ENCODE measurements around the gene GPR32.

The GPR32 gene

DNA sequence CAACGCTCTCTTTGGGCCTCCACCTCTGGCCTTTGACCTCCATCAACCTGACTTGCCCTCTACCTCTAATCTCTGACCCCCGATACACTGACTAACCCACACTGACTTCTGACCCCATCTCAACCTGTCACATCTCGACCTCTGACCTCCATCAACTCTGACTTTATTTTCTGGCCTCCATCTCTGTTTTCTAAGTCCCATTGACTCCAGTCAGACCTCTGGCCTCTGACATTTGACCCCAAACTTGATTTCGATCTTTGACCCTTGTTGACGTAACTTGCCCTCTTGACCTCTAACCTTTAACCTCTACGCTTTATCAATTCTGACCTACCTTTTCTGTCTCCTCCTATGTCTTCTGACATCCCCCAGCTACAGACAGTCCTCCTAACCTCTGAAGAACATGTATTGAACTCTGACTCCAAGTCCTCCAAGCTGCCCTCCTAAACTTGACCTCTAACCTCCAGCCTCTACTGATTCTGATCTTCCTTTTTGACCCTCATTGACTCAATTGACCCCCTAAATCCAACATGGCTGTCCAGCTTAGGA lies 20.7 kb downstream of the GPR32 start:
- H3K4me3 ChIP-seq (replicated peaks; ENCODE audit: low read depth, low read length): no peak overlapping the region
- no peak for TF ChIP-seq CTCF (IDR thresholded peaks at IDR 0.05; ENCODE audit: low read length, missing control alignments)
- no peak for DNase-seq (ENCODE audit: low read depth)

DNA sequence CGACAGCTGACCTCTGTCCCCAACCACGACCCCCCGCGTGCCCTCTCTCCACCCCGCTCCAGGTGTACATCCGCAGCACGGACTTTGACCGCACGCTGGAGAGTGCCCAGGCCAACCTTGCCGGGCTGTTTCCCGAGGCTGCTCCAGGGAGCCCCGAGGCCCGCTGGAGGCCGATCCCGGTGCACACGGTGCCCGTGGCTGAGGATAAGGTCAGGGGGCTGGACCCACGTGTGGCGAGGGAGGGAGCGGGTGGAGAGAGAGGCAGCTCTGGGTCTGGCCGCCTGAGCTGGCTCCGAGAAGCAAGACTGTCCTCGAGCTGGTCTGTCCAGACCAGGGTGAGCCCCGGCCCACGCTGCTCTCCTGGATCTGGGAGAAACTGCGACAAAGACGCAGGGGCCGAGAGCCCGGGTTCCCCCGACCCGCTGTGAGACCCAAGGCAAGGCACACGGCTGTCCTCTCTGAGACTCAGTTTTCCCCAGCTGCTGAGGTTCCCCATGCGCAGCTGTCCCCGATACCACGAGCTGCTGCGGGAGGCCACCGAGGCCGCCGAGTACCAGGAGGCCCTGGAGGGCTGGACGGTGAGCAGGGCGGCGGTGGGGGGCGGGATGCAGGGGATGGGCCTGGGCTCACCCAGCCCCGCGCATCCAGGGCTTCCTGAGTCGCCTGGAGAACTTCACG lies 21.5 kb downstream of the GPR32 start:
- TF ChIP-seq CTCF (IDR thresholded peaks at IDR 0.05; ENCODE audit: low read length, missing control alignments): no peak
- H3K4me3 ChIP-seq (replicated peaks; ENCODE audit: low read depth, low read length): no peak overlapping the region
- DNase-seq (ENCODE audit: low read depth): no peak

DNA sequence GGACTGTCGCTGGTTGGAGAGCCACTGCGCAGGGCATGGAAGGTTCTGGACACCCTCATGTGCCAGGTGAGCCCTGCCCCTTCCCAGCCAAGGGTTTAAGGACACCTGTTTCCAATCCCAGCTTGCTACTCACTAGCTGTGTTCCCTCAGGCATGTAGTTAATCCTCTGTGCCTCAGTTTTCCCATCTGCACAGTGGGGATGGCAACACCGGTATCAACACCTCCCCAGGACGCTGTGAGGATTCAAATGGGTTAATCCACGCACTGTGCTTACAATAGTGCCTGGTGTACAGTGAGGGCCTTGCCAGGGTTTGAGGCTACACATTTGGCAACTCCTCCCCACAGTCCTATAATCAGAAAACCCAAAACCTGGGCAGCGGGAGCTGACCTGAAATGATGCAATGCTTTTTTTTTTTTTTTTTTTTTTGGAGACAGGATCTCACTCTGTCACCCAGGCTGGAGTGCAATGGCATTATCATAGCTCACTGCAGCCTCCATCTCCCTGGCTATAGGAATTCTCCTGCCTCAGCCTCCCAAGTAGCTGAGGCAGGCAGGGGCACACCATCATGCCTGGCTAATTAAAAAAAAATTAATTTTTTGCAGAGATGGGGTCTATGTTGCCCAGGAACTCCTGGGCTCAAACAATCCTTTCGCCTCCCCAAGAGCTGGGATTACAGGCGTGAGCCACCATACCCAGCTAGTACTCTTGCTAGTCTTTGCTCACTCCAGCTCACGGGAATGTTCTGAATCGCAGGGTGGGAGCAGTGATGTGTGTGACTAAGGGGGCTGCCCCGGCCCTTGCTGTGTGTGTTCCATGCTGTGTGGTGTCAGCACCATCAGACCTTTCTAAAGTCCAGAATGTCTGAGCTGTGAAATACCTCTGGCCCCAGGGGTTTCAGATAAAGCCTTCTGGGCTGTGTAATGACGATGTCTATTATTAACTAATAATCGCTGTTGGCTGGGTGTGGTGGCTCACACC lies 22.3 kb downstream of the GPR32 start:
- no peak overlapping the region for H3K4me3 ChIP-seq (replicated peaks; ENCODE audit: low read depth, low read length)
- TF ChIP-seq CTCF (IDR thresholded peaks at IDR 0.05; ENCODE audit: low read length, missing control alignments): no peak
- DNase-seq (ENCODE audit: low read depth): no peak

DNA sequence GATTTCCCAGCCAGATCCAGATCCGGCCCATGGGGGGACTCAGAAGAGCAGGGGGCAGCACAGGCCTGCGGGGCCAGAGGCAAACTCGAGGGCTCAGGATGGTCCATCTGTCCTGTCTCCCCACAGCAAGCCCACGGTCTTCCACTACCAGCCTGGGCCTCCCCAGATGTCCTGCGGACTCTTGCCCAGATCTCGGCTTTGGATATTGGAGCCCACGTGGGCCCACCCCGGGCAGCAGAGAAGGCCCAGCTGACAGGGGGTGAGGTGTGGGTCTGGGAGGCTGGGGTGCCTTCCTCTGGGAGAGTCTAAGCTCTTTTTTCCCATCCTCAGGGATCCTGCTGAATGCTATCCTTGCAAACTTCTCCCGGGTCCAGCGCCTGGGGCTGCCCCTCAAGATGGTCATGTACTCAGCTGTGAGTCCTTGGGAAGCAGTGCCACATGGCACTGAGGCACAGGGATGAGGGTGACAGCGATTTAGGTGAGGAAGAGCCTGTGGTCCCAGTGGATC lies 23.3 kb downstream of the GPR32 start:
- no peak for TF ChIP-seq CTCF (IDR thresholded peaks at IDR 0.05; ENCODE audit: low read length, missing control alignments)
- no peak for DNase-seq (ENCODE audit: low read depth)

DNA sequence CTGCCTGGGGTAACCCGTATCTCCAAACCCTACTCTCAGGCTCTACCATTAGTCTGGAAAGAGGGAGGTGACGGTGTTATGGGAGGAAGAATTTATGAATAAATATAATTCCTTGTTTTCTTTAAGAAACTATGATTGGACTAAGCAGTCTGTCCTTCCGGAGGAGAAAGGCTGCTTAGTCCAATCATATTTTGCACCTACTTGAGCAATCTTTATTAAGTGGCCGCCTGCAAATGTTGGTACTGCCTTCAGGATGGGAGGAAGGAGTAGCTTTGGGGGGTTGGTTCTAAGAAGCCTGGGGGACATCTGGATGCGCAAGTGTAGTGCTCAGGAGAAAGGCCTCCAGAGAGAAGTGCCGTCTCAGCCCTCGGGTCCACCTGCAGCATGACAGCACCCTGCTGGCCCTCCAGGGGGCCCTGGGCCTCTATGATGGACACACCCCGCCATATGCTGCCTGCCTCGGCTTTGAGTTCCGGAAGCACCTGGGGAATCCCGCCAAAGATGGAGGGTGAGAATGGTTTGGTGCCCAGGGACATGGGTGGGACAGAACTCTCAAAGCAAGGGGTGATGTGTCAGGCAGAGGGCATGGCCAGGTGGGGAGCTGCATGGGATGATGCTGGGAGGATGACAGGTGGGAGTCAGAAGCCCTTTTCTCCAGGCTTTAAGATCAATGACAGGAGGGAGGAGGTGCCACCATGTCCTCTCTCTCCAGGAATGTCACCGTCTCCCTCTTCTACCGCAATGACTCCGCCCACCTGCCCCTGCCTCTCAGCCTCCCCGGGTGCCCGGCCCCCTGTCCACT lies 24.0 kb downstream of the GPR32 start:
- TF ChIP-seq CTCF (IDR thresholded peaks at IDR 0.05; ENCODE audit: low read length, missing control alignments): no peak
- no peak for DNase-seq (ENCODE audit: low read depth)
- H3K4me3 ChIP-seq (replicated peaks; ENCODE audit: low read depth, low read length): no peak overlapping the region

More for the DNA sequence above, 23.3 kb downstream of the GPR32 start:
- H3K4me3 ChIP-seq (replicated peaks; ENCODE audit: low read depth, low read length): no peak overlapping the region

All from fibroblast of pulmonary artery (primary cell).